ENCODE results near the gene BNC2.

DNA sequence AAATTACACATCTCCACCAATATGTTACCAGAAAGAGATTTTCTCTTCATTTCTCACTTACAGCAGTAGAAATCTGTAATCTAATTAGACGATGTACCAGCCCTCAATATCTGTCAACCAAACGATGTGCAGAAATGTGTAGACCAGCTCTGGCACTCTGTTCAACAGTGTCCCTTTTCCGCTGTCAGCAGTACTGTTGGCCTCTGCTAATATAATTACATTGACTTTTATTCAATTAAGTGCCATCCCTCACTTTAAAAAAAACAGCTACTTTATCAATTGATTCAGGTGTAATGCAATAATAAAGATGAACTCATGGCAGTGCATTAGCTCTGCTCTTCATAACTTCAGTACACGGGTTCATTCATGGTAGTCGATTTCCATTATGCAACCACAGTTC lies 448.4 kb downstream of the BNC2 start:
- no peak for TF ChIP-seq GATA3 (IDR thresholded peaks at IDR 0.05; ENCODE audit: low read depth, low read length)
- peak; percentile 39 for TF ChIP-seq GATA2 (IDR thresholded peaks at IDR 0.05; ENCODE audit: low read depth, low read length)
